Activated CD8-positive, alpha-beta memory T cell treated with anti-CD3 and anti-CD28 coated beads, Interleukin-2, amount 10 ng/mL, durations not matched to agents 7 days and 5 days (primary cell): ENCODE data around the gene LIX1. TPM values are rescaled to one million over a fixed set of nuclear protein-coding genes. Genes with fewer than 3 reads are reported as not detected.
A peak's percentile ranks its signal among the peaks of the same experiment; 100 is the strongest.

ENCODE experiments used
- ATAC-seq: fragments of 150-1000 bp; cut with Tn5 transposase; one replicate; pipeline ENCODE4 v1.10.0; 2021; ENCODE audit warnings: moderate library complexity
- CTCF ChIA-PET: fragments of 350-600 bp; sonication (Branson Sonifier 250); formaldehyde crosslinking; loops from one replicate; lab custom pipeline; 2021; ENCODE audit warnings: antibody characterized with exemption; lab: Charles Lee
- DNase-seq: peaks from one replicate; pipeline ENCODE4 v3.0.0-alpha.2; 2020
- H3K27ac Mint-ChIP-seq: one replicate; pipeline ENCODE4 v1.8.0; 2021; ENCODE audit warnings: mild to moderate bottlenecking, mixed read lengths
- H3K27me3 Mint-ChIP-seq: one replicate; pipeline ENCODE4 v1.8.0; 2021; ENCODE audit warnings: mixed read lengths
- H3K36me3 Mint-ChIP-seq: one replicate; pipeline ENCODE4 v1.8.0; 2021; ENCODE audit warnings: mild to moderate bottlenecking, mixed read lengths
- H3K4me1 Mint-ChIP-seq: one replicate; pipeline ENCODE4 v1.8.0; 2021; ENCODE audit warnings: mixed read lengths
- H3K4me3 Mint-ChIP-seq: one replicate; pipeline ENCODE4 v1.8.0; 2021; ENCODE audit warnings: mild to moderate bottlenecking, moderate library complexity, mixed read lengths
- H3K9me3 Mint-ChIP-seq: one replicate; pipeline ENCODE4 v1.8.0; 2022; ENCODE audit warnings: low read depth, mixed read lengths
- total RNA-seq, 2 experiments: library from RNA; stranded (reverse); gene quantifications; one replicate each; pipeline ENCODE4 v1.2.3, GENCODE V29; 2021

LIX1 gene
- total RNA-seq, 2 experiments from 2014 or later = not detected

- H3K9me3 Mint-ChIP-seq = no peaks in the 10 kb centered on the region
- H3K27me3 Mint-ChIP-seq = peaks cover 19% of the 10 kb centered on the region
- peaks cover 29% of the 10 kb centered on the region for H3K4me1 Mint-ChIP-seq
- CTCF ChIA-PET = no interaction called here
- no peak for DNase-seq
- peaks cover 2% of the 10 kb centered on the region for H3K36me3 Mint-ChIP-seq
- no peak overlapping the region for H3K27ac Mint-ChIP-seq
- no peak for ATAC-seq
- H3K4me3 Mint-ChIP-seq = no peak overlapping the region
Observed at GRCh38 chr5:97136475-97136874, 5.9 kb downstream of the LIX1 start.

GRCh38 chr5:97135868-97136267, 6.5 kb downstream of the LIX1 start:
- Mint-ChIP-seq H3K36me3 (peaks cover 3% of the 10 kb centered on the region), H3K9me3 (no peaks in the 10 kb centered on the region)

GRCh38 chr5:97134634-97135033, 7.8 kb downstream of the LIX1 start:
- ATAC-seq = no peak
- DNase-seq = no peak
- CTCF ChIA-PET = interaction anchor here (1.2 to 1.7 kb wide), 4 partner anchors 12 to 266 kb away, joined by 3 to 5 read pairs (median 4); no protein-coding TSS in a partner anchor
- no peak overlapping the region for H3K27ac Mint-ChIP-seq
- peaks cover 3% of the 10 kb centered on the region for H3K36me3 Mint-ChIP-seq
- no peak overlapping the region for H3K4me3 Mint-ChIP-seq
- H3K9me3 Mint-ChIP-seq = no peaks in the 10 kb centered on the region
- H3K27me3 Mint-ChIP-seq = peaks cover 15% of the 10 kb centered on the region
- peaks cover 29% of the 10 kb centered on the region for H3K4me1 Mint-ChIP-seq

More at GRCh38 chr5:97135868-97136267, 6.5 kb downstream of the LIX1 start:
- DNase-seq (peak; percentile 69), ATAC-seq (peak; percentile 87)
- Mint-ChIP-seq H3K27me3 (peaks cover 16% of the 10 kb centered on the region), H3K4me3 (no peak overlapping the region), H3K27ac (no peak overlapping the region), H3K4me1 (peaks cover 29% of the 10 kb centered on the region)
- CTCF ChIA-PET = interaction anchor here (1.2 kb wide), 1 partner anchor 10 kb away, joined by 4 read pairs; no protein-coding TSS in a partner anchor

GRCh38 chr5:97133101-97133500, 9.3 kb downstream of the LIX1 start:
- Mint-ChIP-seq H3K36me3 (peaks cover 3% of the 10 kb centered on the region), H3K4me3 (no peak overlapping the region), H3K9me3 (no peaks in the 10 kb centered on the region), H3K4me1 (peaks cover 32% of the 10 kb centered on the region), H3K27ac (no peak overlapping the region), H3K27me3 (peaks cover 17% of the 10 kb centered on the region)
- CTCF ChIA-PET = interaction anchor here (1.7 kb wide), 1 partner anchor 264 kb away, joined by 5 read pairs; no protein-coding TSS in a partner anchor
- no peak for ATAC-seq
- no peak for DNase-seq

GRCh38 chr5:97131921-97132320, 10.5 kb downstream of the LIX1 start:
- CTCF ChIA-PET = no interaction called here
- no peaks in the 10 kb centered on the region for H3K9me3 Mint-ChIP-seq
- H3K4me3 Mint-ChIP-seq = no peak overlapping the region
- DNase-seq = no peak
- H3K4me1 Mint-ChIP-seq = peaks cover 33% of the 10 kb centered on the region
- no peak for ATAC-seq
- no peak overlapping the region for H3K27ac Mint-ChIP-seq
- H3K36me3 Mint-ChIP-seq = peaks cover 3% of the 10 kb centered on the region
- H3K27me3 Mint-ChIP-seq = peaks cover 18% of the 10 kb centered on the region

GRCh38 chr5:97131139-97131710, 11.2 kb downstream of the LIX1 start:
- Mint-ChIP-seq H3K27ac (no peak overlapping the region), H3K4me1 (peaks cover 28% of the 10 kb centered on the region), H3K27me3 (peaks cover 20% of the 10 kb centered on the region), H3K36me3 (peaks cover 3% of the 10 kb centered on the region), H3K9me3 (no peaks in the 10 kb centered on the region), H3K4me3 (no peak overlapping the region)
- DNase-seq (no peak), ATAC-seq (no peak)
- CTCF ChIA-PET = interaction anchor here (1.1 to 1.4 kb wide), 2 partner anchors 11 to 262 kb away, joined by 3 to 4 read pairs; partner anchors contain the start of gene LIX1

GRCh38 chr5:97127727-97128126, 14.7 kb downstream of the LIX1 start:
- no peak for ATAC-seq

GRCh38 chr5:97125125-97125683, 17.2 kb downstream of the LIX1 start:
- CTCF ChIA-PET = interaction anchor here (1.0 kb wide), 1 partner anchor 16 kb away, joined by 4 read pairs; no protein-coding TSS in a partner anchor
- Mint-ChIP-seq H3K36me3 (no peaks in the 10 kb centered on the region), H3K27ac (no peak overlapping the region), H3K9me3 (no peaks in the 10 kb centered on the region), H3K4me3 (no peak overlapping the region), H3K27me3 (peaks cover 33% of the 10 kb centered on the region), H3K4me1 (peaks cover 6% of the 10 kb centered on the region)
- DNase-seq (no peak), ATAC-seq (no peak)

More at GRCh38 chr5:97127727-97128126, 14.7 kb downstream of the LIX1 start:
- no peak for DNase-seq
- CTCF ChIA-PET = no interaction called here
- no peak overlapping the region for H3K27ac Mint-ChIP-seq
- no peaks in the 10 kb centered on the region for H3K9me3 Mint-ChIP-seq
- H3K36me3 Mint-ChIP-seq = peaks cover 1% of the 10 kb centered on the region
- peaks cover 37% of the 10 kb centered on the region for H3K27me3 Mint-ChIP-seq
- peaks cover 10% of the 10 kb centered on the region for H3K4me1 Mint-ChIP-seq
- H3K4me3 Mint-ChIP-seq = no peak overlapping the region

- no peaks in the 10 kb centered on the region for H3K36me3 Mint-ChIP-seq
- H3K4me1 Mint-ChIP-seq = peaks cover 6% of the 10 kb centered on the region
- no peak overlapping the region for H3K4me3 Mint-ChIP-seq
- peaks cover 35% of the 10 kb centered on the region for H3K27me3 Mint-ChIP-seq
- no peak overlapping the region for H3K27ac Mint-ChIP-seq
- ATAC-seq = no peak
- no peak for DNase-seq
- CTCF ChIA-PET = no interaction called here
- H3K9me3 Mint-ChIP-seq = no peaks in the 10 kb centered on the region
Observed at GRCh38 chr5:97124335-97124734, 18.1 kb downstream of the LIX1 start.

GRCh38 chr5:97121848-97122247, 20.6 kb downstream of the LIX1 start:
- Mint-ChIP-seq H3K27me3 (peaks cover 24% of the 10 kb centered on the region), H3K36me3 (peaks cover 2% of the 10 kb centered on the region), H3K4me1 (no peaks in the 10 kb centered on the region), H3K4me3 (no peak overlapping the region), H3K9me3 (no peaks in the 10 kb centered on the region), H3K27ac (no peak overlapping the region)
- ATAC-seq = no peak
- CTCF ChIA-PET = no interaction called here
- no peak for DNase-seq

GRCh38 chr5:97120195-97120594, 22.2 kb downstream of the LIX1 start:
- CTCF ChIA-PET = no interaction called here
- Mint-ChIP-seq H3K27ac (no peak overlapping the region), H3K4me1 (no peaks in the 10 kb centered on the region), H3K9me3 (no peaks in the 10 kb centered on the region), H3K36me3 (peaks cover 2% of the 10 kb centered on the region), H3K27me3 (peaks cover 18% of the 10 kb centered on the region), H3K4me3 (no peak overlapping the region)
- ATAC-seq = no peak
- DNase-seq = no peak

- Mint-ChIP-seq H3K27ac (no peak overlapping the region), H3K9me3 (no peaks in the 10 kb centered on the region), H3K36me3 (peaks cover 2% of the 10 kb centered on the region), H3K27me3 (peaks cover 18% of the 10 kb centered on the region), H3K4me3 (no peak overlapping the region), H3K4me1 (no peaks in the 10 kb centered on the region)
- ATAC-seq = no peak
- DNase-seq = no peak
- CTCF ChIA-PET = interaction anchor here (1.5 kb wide), 1 partner anchor 8 kb away, joined by 4 read pairs; no protein-coding TSS in a partner anchor
Observed at GRCh38 chr5:97119007-97119390, 23.4 kb downstream of the LIX1 start.

GRCh38 chr5:97118261-97119006, 24.0 kb downstream of the LIX1 start:
- Mint-ChIP-seq H3K27me3 (peaks cover 13% of the 10 kb centered on the region), H3K27ac (no peak overlapping the region), H3K4me3 (no peak overlapping the region), H3K9me3 (no peaks in the 10 kb centered on the region), H3K4me1 (no peaks in the 10 kb centered on the region), H3K36me3 (peaks cover 2% of the 10 kb centered on the region)
- CTCF ChIA-PET = interaction anchor here (1.5 kb wide), 1 partner anchor 8 kb away, joined by 4 read pairs; no protein-coding TSS in a partner anchor
- DNase-seq = no peak
- no peak for ATAC-seq
